Neural progenitor cell (in vitro differentiated cells): ENCODE results near the gene ZNF200. TPM values are rescaled to one million over a fixed set of nuclear protein-coding genes. Genes with fewer than 3 reads are reported as not detected.
"Not testable (repeated sequence)": the region's sequence is repeated elsewhere in the genome, so short reads cannot be mapped to it uniquely, and the experiment has no call there.

Source experiments
- DNase-seq: peaks from one replicate; pipeline ENCODE4 v3.0.0-alpha.2; 2016; ENCODE audit warnings: low spot score
- H2AFZ ChIP-seq: fragments of 200-600 bp; sonication (generic); replicated peaks from 2 replicates; pipeline ENCODE4 v1.6.1; 2016; ENCODE audit warnings: antibody characterized with exemption
- H3F3A ChIP-seq: fragments of 200-600 bp; sonication (generic); 2 replicates; pipeline ENCODE4 v1.6.1; 2016; ENCODE audit warnings: antibody characterized with exemption, low read depth
- H3K27ac ChIP-seq: fragments of 200-600 bp; sonication (generic); 2 replicates; pipeline ENCODE4 v1.5.1; 2016; ENCODE audit warnings: mild to moderate bottlenecking
- H3K27me3 ChIP-seq: fragments of 200-600 bp; sonication (generic); 2 replicates; pipeline ENCODE4 v1.6.1; 2016; ENCODE audit warnings: mild to moderate bottlenecking, moderate library complexity
- H3K36me3 ChIP-seq: fragments of 200-600 bp; sonication (generic); 2 replicates; pipeline ENCODE4 v1.5.1; 2016
- H3K4me1 ChIP-seq: fragments of 200-600 bp; sonication (generic); 2 replicates; pipeline ENCODE4 v1.6.1; 2016; ENCODE audit warnings: mixed run types
- H3K4me2 ChIP-seq: fragments of 200-600 bp; sonication (generic); 2 replicates; pipeline ENCODE4 v1.6.1; 2016
- H3K4me3 ChIP-seq: fragments of 200-600 bp; sonication (generic); 2 replicates; pipeline ENCODE4 v1.5.1; 2016
- H3K79me2 ChIP-seq: fragments of 200-600 bp; sonication (generic); 2 replicates; pipeline ENCODE4 v1.6.1; 2016; ENCODE audit warnings: low read depth
- H3K9ac ChIP-seq: fragments of 200-600 bp; sonication (generic); 2 replicates; pipeline ENCODE4 v1.6.1; 2016
- H3K9me3 ChIP-seq: fragments of 200-600 bp; sonication (generic); 2 replicates; pipeline ENCODE4 v1.5.1; 2016; ENCODE audit warnings: low read depth
- H4K20me1 ChIP-seq: fragments of 200-600 bp; sonication (generic); 2 replicates; pipeline ENCODE4 v1.6.1; 2016; ENCODE audit warnings: low read depth
- H3K27ac Mint-ChIP-seq: 3 replicates; pipeline ENCODE4 v1.8.0; 2021; ENCODE audit warnings: mixed read lengths
- H3K27me3 Mint-ChIP-seq: 2 replicates; pipeline ENCODE4 v1.8.0; 2022; ENCODE audit warnings: low read depth, mild to moderate bottlenecking, inconsistent platforms, moderate library complexity, mixed read lengths; ENCODE audit not compliant: insufficient read depth
- H3K36me3 Mint-ChIP-seq: 3 replicates; pipeline ENCODE4 v1.8.0; 2021; ENCODE audit warnings: mixed read lengths
- H3K4me1 Mint-ChIP-seq: 3 replicates; pipeline ENCODE4 v1.8.0; 2021; ENCODE audit warnings: mixed read lengths
- H3K4me3 Mint-ChIP-seq: 3 replicates; pipeline ENCODE4 v1.8.0; 2021; ENCODE audit warnings: mild to moderate bottlenecking, moderate library complexity, mixed read lengths
- H3K9me3 Mint-ChIP-seq: 3 replicates; pipeline ENCODE4 v1.8.0; 2020; ENCODE audit warnings: mixed read lengths
- EZH2 ChIP-seq: fragments of 200-600 bp; sonication (generic); IDR thresholded peaks from 2 replicates; pipeline ENCODE4 v1.6.1; 2017; ENCODE audit warnings: antibody characterized with exemption, mild to moderate bottlenecking, moderate library complexity
- EZH2phosphoT487 ChIP-seq: fragments of 200-600 bp; sonication (generic); IDR thresholded peaks from 2 replicates; pipeline ENCODE4 v1.6.1; 2017; ENCODE audit warnings: antibody characterized with exemption
- total RNA-seq: library from RNA; depleted of rRNA; stranded (reverse); fragments of >200 nt; gene quantifications from 2 replicates; pipeline ENCODE4 v1.2.3, GENCODE V29; 2015; ENCODE audit warnings: low replicate concordance
- TF ChIP-seq, protein P1 (sequence below): fragments of 200-600 bp; sonication (generic); IDR thresholded peaks from 2 replicates; pipeline ENCODE4 v1.5.1; 2017; ENCODE audit warnings: antibody characterized with exemption, mild to moderate bottlenecking

The ZNF200 gene
- total RNA-seq, 1 donor from 2014 or later: 10.1 TPM

DNA sequence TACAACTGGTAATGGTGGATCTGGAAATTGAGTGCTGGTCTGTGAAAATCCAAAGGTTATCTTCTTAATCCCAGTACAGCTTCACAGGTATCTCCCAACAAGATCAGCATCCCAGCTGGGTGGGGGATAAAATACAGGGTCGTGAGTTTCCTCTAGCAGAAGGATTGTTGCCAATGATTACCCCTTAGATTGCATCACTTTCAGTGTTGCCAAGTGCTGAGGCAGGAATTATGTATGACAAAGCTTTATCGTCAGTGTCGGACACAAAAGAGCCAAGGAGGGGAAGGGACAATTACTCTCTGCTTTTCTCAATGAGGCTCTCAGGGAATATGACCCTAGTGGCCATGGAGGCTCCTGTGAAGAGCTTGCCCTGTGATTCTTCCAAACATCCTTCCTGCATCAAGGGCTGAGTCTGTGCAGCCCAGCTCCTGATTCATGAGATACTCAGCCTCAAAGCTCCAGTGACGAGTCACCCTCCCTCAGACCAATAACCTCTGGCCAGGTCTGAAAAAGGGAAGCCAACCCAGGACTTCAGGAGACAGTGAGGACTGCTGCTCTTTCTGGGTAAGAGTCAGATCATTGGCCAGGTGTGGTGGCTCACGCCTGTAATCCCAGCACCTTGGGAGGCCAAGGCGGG, 31.9 kb downstream of the ZNF200 start:
- no peaks in the 10 kb centered on the region for H3K4me1 Mint-ChIP-seq
- DNase-seq: no peak
- no peaks in the 10 kb centered on the region for H3K36me3 Mint-ChIP-seq
- TF ChIP-seq EZH2phosphoT487 (no peak), EZH2 (no peak)
- TF ChIP-seq, protein P1, sequence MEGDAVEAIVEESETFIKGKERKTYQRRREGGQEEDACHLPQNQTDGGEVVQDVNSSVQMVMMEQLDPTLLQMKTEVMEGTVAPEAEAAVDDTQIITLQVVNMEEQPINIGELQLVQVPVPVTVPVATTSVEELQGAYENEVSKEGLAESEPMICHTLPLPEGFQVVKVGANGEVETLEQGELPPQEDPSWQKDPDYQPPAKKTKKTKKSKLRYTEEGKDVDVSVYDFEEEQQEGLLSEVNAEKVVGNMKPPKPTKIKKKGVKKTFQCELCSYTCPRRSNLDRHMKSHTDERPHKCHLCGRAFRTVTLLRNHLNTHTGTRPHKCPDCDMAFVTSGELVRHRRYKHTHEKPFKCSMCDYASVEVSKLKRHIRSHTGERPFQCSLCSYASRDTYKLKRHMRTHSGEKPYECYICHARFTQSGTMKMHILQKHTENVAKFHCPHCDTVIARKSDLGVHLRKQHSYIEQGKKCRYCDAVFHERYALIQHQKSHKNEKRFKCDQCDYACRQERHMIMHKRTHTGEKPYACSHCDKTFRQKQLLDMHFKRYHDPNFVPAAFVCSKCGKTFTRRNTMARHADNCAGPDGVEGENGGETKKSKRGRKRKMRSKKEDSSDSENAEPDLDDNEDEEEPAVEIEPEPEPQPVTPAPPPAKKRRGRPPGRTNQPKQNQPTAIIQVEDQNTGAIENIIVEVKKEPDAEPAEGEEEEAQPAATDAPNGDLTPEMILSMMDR: no peak
- no peaks in the 10 kb centered on the region for H4K20me1 ChIP-seq
- no peaks in the 10 kb centered on the region for H3F3A ChIP-seq
- no peak overlapping the region for H3K4me3 ChIP-seq
- peaks cover 28% of the 10 kb centered on the region for H3K9me3 Mint-ChIP-seq
- peaks cover 23% of the 10 kb centered on the region for H3K27me3 Mint-ChIP-seq
- H3K27ac ChIP-seq: no peak overlapping the region
- H3K27me3 ChIP-seq: peaks cover 23% of the 10 kb centered on the region
- H3K4me3 Mint-ChIP-seq: no peak overlapping the region
- H3K4me2 ChIP-seq: no peak overlapping the region
- H2AFZ ChIP-seq: no peak overlapping the region
- H3K79me2 ChIP-seq: no peaks in the 10 kb centered on the region
- H3K36me3 ChIP-seq: no peaks in the 10 kb centered on the region
- no peaks in the 10 kb centered on the region for H3K9me3 ChIP-seq
- H3K4me1 ChIP-seq: no peaks in the 10 kb centered on the region
- no peak overlapping the region for H3K9ac ChIP-seq
- no peak overlapping the region for H3K27ac Mint-ChIP-seq

DNA sequence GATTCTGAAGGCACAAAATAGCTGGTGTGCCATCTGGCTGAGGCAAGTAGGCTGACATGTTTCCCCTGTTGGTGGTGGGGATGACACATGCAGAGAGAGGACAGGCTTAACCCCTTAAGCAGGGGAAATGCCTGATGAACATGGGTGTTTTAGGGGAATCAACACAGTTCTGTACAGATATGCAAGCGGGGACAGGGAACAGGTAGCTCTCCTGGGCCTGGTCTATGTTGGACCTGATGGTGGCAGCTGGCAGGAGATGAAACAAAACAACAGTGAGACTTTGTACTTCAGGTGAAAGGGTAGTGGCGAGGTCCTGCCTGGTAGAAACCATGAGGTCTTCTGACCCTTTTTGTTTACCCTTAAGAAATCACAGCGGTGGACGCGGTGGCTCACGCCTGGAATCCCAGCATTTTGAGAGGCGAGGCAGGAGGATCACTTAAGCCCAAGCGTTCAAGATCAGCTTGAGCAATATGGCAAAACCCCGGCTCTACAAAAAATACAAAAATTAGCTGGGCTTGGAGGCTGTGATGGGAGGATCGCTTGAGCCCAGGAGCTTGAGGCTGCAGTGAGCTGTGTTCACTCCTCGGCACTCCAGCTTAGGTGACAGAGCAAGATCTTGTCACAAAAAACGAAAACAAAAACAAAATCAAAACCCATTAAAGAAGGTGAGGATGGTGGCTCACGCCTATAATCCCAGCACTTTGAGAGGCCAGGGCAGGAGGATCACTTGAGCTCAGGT, 36.5 kb downstream of the ZNF200 start:
- no peak overlapping the region for H3K27ac Mint-ChIP-seq
- peaks cover 4% of the 10 kb centered on the region for H3K9me3 Mint-ChIP-seq
- Histone ChIP-seq H3K27me3 (peaks cover 53% of the 10 kb centered on the region), H2AFZ (no peak overlapping the region), H3K4me3 (no peak overlapping the region), H3F3A (no peaks in the 10 kb centered on the region), H3K9ac (no peak overlapping the region), H3K36me3 (no peaks in the 10 kb centered on the region), H3K79me2 (no peaks in the 10 kb centered on the region), H4K20me1 (no peaks in the 10 kb centered on the region), H3K4me1 (no peaks in the 10 kb centered on the region), H3K9me3 (no peaks in the 10 kb centered on the region), H3K27ac (no peak overlapping the region), H3K4me2 (no peak overlapping the region)
- no peak overlapping the region for H3K4me3 Mint-ChIP-seq
- no peaks in the 10 kb centered on the region for H3K4me1 Mint-ChIP-seq
- peaks cover 18% of the 10 kb centered on the region for H3K27me3 Mint-ChIP-seq
- H3K36me3 Mint-ChIP-seq: no peaks in the 10 kb centered on the region
- TF ChIP-seq EZH2: no peak
- DNase-seq: no peak

DNA sequence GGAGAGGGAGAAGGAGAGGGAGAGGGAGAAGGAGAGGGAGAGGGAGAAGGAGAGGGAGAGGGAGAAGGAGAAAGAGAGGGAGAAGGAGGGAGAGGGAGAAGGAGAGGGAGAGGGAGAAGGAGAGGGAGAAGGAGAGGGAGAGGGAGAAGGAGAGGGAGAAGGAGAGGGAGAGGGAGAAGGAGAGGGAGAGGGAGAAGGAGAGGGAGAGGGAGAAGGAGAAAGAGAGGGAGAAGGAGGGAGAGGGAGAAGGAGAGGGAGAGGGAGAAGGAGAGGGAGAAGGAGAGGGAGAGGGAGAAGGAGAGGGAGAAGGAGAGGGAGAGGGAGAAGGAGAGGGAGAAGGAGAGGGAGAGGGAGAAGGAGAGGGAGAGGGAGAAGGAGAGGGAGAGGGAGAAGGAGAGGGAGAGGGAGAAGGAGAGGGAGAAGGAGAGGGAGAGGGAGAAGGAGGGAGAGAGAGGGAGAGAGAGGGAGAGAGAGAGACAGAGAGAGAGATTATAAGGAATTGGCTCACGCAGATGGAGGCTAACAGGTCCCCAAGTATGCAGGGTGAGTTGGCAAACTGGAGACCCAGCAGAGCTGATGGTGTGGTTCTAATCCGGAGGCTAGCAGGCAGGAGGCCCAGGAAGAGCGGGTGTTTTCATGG, 37.1 kb downstream of the ZNF200 start:
- H3K79me2 ChIP-seq, H3K4me3 ChIP-seq, H2AFZ ChIP-seq, H3K4me1 Mint-ChIP-seq, H3K4me2 ChIP-seq, H4K20me1 ChIP-seq, H3K9ac ChIP-seq, H3K36me3 Mint-ChIP-seq, H3K27ac ChIP-seq, H3K9me3 Mint-ChIP-seq, DNase-seq, H3K27ac Mint-ChIP-seq, H3F3A ChIP-seq, H3K4me1 ChIP-seq, H3K4me3 Mint-ChIP-seq, H3K36me3 ChIP-seq, H3K9me3 ChIP-seq: not testable (repeated sequence)
- H3K27me3 ChIP-seq: peaks cover 60% of the 10 kb centered on the region
- peaks cover 18% of the 10 kb centered on the region for H3K27me3 Mint-ChIP-seq

DNA sequence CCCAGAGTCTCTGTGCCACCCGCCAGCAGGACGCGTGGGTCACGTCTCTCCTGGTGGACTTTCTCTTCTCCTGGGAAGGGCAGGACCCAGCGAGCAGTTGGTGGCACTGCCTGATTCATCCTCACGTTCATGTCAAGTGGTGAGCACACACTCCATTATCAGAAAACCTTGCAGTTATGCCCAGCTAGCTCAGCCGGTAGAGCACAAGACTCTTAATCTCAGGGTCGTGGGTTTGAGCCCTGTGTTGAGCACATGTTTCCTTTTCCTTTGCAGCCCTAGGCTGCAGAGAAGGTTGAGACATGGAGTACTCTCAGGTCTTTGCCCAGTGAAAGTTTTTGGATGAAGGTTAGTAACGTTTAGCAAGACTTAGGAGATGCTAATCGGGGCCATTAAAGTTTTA, 39.0 kb downstream of the ZNF200 start:
- TF ChIP-seq EZH2: no peak
- TF ChIP-seq, protein P1: no peak
- no peak for TF ChIP-seq EZH2phosphoT487
- Histone ChIP-seq H3K27me3 (peaks cover 70% of the 10 kb centered on the region), H3K4me2 (no peak overlapping the region), H3K27ac (no peak overlapping the region), H3K79me2 (no peaks in the 10 kb centered on the region), H4K20me1 (peaks cover 1% of the 10 kb centered on the region), H3K4me1 (no peaks in the 10 kb centered on the region), H3F3A (peaks cover 1% of the 10 kb centered on the region), H3K36me3 (no peaks in the 10 kb centered on the region), H2AFZ (no peak overlapping the region), H3K9me3 (no peaks in the 10 kb centered on the region), H3K4me3 (no peak overlapping the region), H3K9ac (no peak overlapping the region)
- Mint-ChIP-seq H3K36me3 (no peaks in the 10 kb centered on the region), H3K4me1 (peaks cover 6% of the 10 kb centered on the region), H3K4me3 (no peak overlapping the region), H3K27me3 (peaks cover 27% of the 10 kb centered on the region), H3K27ac (no peak overlapping the region), H3K9me3 (peaks cover 10% of the 10 kb centered on the region)
- no peak for DNase-seq
